Kidney epithelial cell (primary cell): ENCODE results near the gene IL17RA. TPM values are rescaled to one million over a fixed set of nuclear protein-coding genes. Genes with fewer than 3 reads are reported as not detected.

Experiments used
- DNase-seq: peaks from one replicate; pipeline ENCODE4 v3.0.0-alpha.2; 2010; ENCODE audit warnings: low read depth
- H3K27me3 ChIP-seq: 2 replicates; pipeline ENCODE4 v1.6.0; 2011; ENCODE audit warnings: low read length; ENCODE audit not compliant: control insufficient read depth, insufficient read depth
- H3K36me3 ChIP-seq: 2 replicates; pipeline ENCODE4 v1.5.1; 2011; ENCODE audit warnings: low read length; ENCODE audit not compliant: control insufficient read depth, insufficient read depth
- H3K4me3 ChIP-seq: 2 replicates; pipeline ENCODE4 v1.5.1; 2011; ENCODE audit warnings: low read depth, mild to moderate bottlenecking, control low read depth, low read length
- CTCF ChIP-seq: IDR thresholded peaks from 2 replicates; pipeline ENCODE4 v1.5.1; 2011; ENCODE audit warnings: mild to moderate bottlenecking, moderate library complexity, low read length, control low read depth, inconsistent platforms; ENCODE audit not compliant: insufficient read depth, poor library complexity, severe bottlenecking
- total RNA-seq: library from RNA; depleted of rRNA; stranded (reverse); fragments of >200 nt; gene quantifications from 2 replicates; pipeline ENCODE4 v1.2.3, GENCODE V29; 2015

The IL17RA gene
- total RNA-seq, 1 donor from 2014 or later = 11.7 TPM

GRCh38 chr22:17103351-17103750, 18.6 kb downstream of the IL17RA start:
- DNase-seq = no peak
- H3K36me3 ChIP-seq = peaks cover 1% of the 10 kb centered on the region
- TF ChIP-seq CTCF = no peak

GRCh38 chr22:17104336-17104935, 19.6 kb downstream of the IL17RA start:
- H3K27me3 ChIP-seq = no peaks in the 10 kb centered on the region
- no peak for DNase-seq
- H3K4me3 ChIP-seq = no peak overlapping the region
- peaks cover 1% of the 10 kb centered on the region for H3K36me3 ChIP-seq
- TF ChIP-seq CTCF = no peak

More at GRCh38 chr22:17103351-17103750, 18.6 kb downstream of the IL17RA start:
- no peak overlapping the region for H3K4me3 ChIP-seq
- H3K27me3 ChIP-seq = no peaks in the 10 kb centered on the region

GRCh38 chr22:17105143-17106129, 20.6 kb downstream of the IL17RA start:
- no peak for TF ChIP-seq CTCF
- Histone ChIP-seq H3K36me3 (peaks cover 1% of the 10 kb centered on the region), H3K27me3 (no peaks in the 10 kb centered on the region), H3K4me3 (no peak overlapping the region)
- no peak for DNase-seq

GRCh38 chr22:17106161-17106784, 21.5 kb downstream of the IL17RA start:
- Histone ChIP-seq H3K4me3 (no peak overlapping the region), H3K27me3 (no peaks in the 10 kb centered on the region), H3K36me3 (peaks cover 1% of the 10 kb centered on the region)
- no peak for TF ChIP-seq CTCF
- DNase-seq = no peak

- Histone ChIP-seq H3K36me3 (peaks cover 1% of the 10 kb centered on the region), H3K27me3 (no peaks in the 10 kb centered on the region), H3K4me3 (no peak overlapping the region)
- TF ChIP-seq CTCF = no peak
- DNase-seq = no peak
Observed at GRCh38 chr22:17106785-17107546, 22.2 kb downstream of the IL17RA start.
